Measurements from ENCODE around the gene TXNRD1.

Gene TXNRD1

GRCh38 chr12:104350211-104351056, 134.9 kb downstream of the TXNRD1 start:
- DNase-seq (ENCODE audit: low spot score), result no peak

GRCh38 chr12:104351057-104351983, 135.7 kb downstream of the TXNRD1 start:
- DNase-seq (ENCODE audit: low spot score), result no peak

- DNase-seq (ENCODE audit: low spot score), result peak; percentile 38
Measured at GRCh38 chr12:104352106-104352713, 136.6 kb downstream of the TXNRD1 start.

GRCh38 chr12:104353012-104353981, 137.7 kb downstream of the TXNRD1 start:
- DNase-seq (ENCODE audit: low spot score), result no peak

GRCh38 chr12:104354167-104354867, 138.7 kb downstream of the TXNRD1 start:
- no peak for DNase-seq (ENCODE audit: low spot score)

- no peak for DNase-seq (ENCODE audit: low spot score)
Measured at GRCh38 chr12:104354868-104355570, 139.4 kb downstream of the TXNRD1 start.

DNA sequence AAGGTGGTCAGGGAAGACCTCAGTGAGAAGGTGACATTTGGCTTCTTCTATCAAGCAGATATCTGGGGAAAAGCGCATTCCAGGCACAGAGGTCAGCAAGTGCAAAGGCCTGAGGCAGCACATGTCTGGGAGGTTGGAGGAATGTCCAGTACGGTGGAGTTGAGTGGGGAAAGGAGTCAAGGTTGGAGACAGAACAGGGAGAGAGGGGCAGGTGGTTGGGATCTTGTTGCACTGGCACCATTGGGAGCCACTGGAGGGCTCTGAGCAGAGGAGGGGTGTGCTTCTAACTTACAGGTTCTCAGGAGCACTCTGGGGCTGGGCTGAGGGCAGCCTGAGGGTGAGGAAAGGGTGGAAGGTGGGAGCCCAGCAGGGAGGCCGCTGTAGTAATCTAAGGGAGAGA, 140.1 kb downstream of the TXNRD1 start:
- no peak for DNase-seq (ENCODE audit: low spot score)

DNA sequence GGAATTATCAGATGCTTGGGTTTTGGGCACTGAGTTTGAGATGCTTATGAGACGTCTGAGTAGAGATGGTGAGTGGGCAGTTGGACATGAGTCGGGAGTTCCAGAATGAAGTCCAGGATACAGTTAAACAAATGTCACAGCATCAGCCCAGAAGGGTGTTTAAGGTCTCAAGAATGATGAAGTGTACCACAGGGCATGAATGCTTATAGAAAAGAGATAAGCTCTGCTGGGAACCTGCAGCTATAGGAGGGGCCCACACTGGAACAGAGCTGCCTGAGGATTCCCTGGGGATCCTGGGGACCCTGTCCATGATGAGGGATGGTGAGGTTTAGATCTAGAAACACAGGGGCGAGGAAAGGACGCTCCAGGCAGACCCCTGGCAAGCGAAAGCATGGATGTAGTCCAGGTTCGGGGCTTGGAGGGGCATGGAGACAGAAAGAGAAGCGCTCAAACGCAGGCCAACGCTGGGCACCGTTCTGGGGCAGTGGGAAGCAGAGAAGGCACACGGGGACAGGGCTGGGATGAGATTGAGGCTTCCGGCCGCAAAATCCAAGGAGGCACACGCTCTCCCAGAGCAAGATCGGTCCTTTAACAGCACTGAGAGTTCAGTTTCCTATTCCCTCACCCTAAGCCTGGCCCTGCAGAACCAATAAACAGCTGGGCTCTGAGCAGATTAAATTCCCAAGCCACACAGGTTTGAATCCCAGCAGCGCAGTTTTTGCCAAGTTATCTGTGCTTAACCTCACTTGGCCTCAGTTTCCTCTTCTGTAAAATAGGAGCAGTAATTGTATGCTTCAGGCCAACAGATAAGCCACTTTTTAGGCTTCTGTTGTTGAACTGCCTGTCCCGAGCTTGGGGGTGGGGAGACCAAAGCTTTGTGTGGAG, 140.9 kb downstream of the TXNRD1 start:
- peak; percentile 16 for DNase-seq (ENCODE audit: low spot score)

DNA sequence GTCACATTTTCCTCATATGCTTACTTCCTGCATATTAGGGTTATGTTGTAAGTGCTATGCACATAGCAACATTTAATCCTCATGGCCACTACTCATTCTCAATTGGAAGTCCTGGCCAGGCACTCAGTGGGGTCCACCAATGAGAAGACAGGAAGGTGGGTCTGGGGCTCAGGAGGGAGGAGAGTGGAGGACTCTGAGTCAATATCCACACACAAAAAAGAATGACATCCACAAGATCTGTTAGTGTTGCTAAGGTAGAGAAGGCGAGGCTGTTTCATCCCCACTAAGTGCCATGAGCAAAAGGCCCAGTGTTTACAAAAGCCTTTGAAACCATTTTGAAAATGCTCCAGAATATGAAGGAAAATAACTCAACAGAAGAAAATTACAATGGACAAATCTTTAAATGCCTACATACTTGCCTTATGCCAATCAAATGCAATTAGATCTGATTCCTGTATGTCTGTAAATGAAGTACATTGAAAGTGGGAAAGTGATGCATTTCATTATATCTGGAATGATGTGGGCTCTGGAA, 141.9 kb downstream of the TXNRD1 start:
- DNase-seq (ENCODE audit: low spot score), result peak; percentile 60

GRCh38 chr12:104358353-104359003, 142.9 kb downstream of the TXNRD1 start:
- peak; percentile 65 for DNase-seq (ENCODE audit: low spot score)

DNA sequence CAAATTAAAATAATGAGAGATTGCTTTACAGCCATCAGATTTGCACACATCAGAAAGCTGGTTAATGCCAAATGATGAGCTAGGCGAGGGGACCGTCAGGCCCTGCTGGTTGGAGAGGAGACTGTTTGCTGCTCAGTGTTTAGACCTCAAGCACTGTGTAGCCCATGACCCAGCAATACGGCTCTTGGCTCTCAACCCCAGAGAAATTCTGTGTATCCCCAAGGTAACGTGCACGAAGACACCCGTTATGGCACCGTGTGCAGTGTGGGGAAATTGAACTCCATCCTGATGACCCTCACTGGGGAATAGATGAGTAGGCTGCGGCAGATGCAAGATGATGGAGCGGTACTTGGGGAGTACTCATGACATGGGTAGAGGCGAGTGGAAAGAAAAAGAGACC, 143.6 kb downstream of the TXNRD1 start:
- no peak for DNase-seq (ENCODE audit: low spot score)

GRCh38 chr12:104360157-104360556, 144.6 kb downstream of the TXNRD1 start:
- no peak for DNase-seq (ENCODE audit: low spot score)

GRCh38 chr12:104360983-104361707, 145.6 kb downstream of the TXNRD1 start:
- DNase-seq (ENCODE audit: low spot score), result no peak

- DNase-seq (ENCODE audit: low spot score), result no peak
Measured at GRCh38 chr12:104365921-104366410, 150.4 kb downstream of the TXNRD1 start.

GRCh38 chr12:104369708-104370107, 154.1 kb downstream of the TXNRD1 start:
- no peak for DNase-seq (ENCODE audit: low spot score)

DNA sequence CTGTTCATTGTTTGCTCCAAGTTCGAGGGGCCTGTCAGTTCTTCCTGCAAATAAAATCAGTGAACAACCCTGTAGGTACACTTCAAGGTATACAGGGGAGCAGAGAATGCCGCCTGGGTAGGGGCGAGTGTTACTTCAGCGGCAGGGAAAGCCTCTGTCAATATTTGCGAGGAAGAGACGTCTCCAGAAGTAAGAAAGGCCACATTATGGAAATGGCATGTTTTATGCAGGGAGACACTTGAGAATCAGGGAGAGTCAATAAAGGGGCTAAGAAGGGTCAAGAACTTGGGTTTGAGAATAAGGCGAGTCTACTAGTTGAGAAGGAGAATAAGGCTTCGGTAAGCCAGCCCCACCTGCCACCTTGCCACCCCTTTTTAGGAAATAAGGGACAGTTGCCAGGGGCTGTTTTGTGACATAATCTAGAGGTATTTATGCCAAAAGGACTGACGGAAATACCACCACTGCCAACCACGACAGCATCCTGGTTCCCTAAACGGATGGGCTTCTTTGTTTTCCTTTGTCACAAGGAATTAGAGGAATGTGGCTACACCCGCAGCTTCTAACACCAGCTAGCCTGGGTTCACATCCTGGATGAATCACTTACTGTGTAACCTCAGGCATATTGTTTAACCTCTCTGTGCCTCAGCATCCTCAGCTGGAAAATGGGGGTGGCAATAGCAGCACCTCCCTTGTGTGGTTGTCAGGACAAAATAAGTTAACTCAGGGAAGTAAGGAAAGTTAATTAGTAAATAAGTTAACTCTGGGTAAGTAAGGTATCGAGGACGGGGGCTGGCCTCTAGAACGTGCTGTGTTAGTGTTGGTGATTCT, 155.7 kb downstream of the TXNRD1 start:
- DNase-seq (ENCODE audit: low spot score), result peak; percentile 70

Data from GM03348 (cell line).